Activated B cell treated with CpG ODN at 0.5 μM for 24 hours (primary cell): ENCODE measurements around the gene SLC16A1. TPM values are rescaled to one million over a fixed set of nuclear protein-coding genes. Genes with fewer than 3 reads are reported as not detected.

Experiments
- ATAC-seq: fragments of 200-7000 bp; cut with Tn5 transposase; one replicate; pipeline ENCODE4 v1.10.0; 2021; ENCODE audit warnings: low read depth, mild to moderate bottlenecking, moderate library complexity
- CTCF ChIA-PET: fragments of 350-600 bp; sonication (Branson Sonifier 250); formaldehyde crosslinking; loops from one replicate; lab custom pipeline; 2021; ENCODE audit warnings: antibody characterized with exemption; lab: Charles Lee
- POLR2A ChIA-PET: fragments of 350-600 bp; sonication (Branson Sonifier 250); formaldehyde crosslinking; loops from one replicate; lab custom pipeline; 2021; ENCODE audit warnings: antibody characterized with exemption; lab: Charles Lee
- DNase-seq: peaks from one replicate; pipeline ENCODE4 v3.0.0; 2022
- H3K27ac Mint-ChIP-seq: one replicate; pipeline ENCODE4 v1.8.0; 2020; ENCODE audit warnings: mixed read lengths
- H3K27me3 Mint-ChIP-seq: one replicate; pipeline ENCODE4 v1.8.0; 2021; ENCODE audit warnings: mixed read lengths
- H3K36me3 Mint-ChIP-seq: one replicate; pipeline ENCODE4 v1.8.0; 2021; ENCODE audit warnings: low read depth, mixed read lengths
- H3K4me1 Mint-ChIP-seq: one replicate; pipeline ENCODE4 v1.8.0; 2021; ENCODE audit warnings: mixed read lengths
- H3K4me3 Mint-ChIP-seq: one replicate; pipeline ENCODE4 v1.8.0; 2020; ENCODE audit warnings: mild to moderate bottlenecking, mixed read lengths
- H3K9me3 Mint-ChIP-seq: one replicate; pipeline ENCODE4 v1.8.0; 2020; ENCODE audit warnings: mixed read lengths
- CTCF ChIP-seq: fragments of 200-600 bp; IDR thresholded peaks from one replicate; pipeline ENCODE4 v1.8.0; 2022; ENCODE audit warnings: antibody characterized with exemption, mild to moderate bottlenecking
- intact Hi-C: fragments of 100-400 bp; cut with micrococcal nuclease; formaldehyde crosslinking; loops from one replicate; pipeline ENCODE4 v1.15.1; 2024
- total RNA-seq: library from RNA; stranded (reverse); gene quantifications from 2 replicates; pipeline ENCODE4 v1.2.3, GENCODE V29; 2022

The SLC16A1 gene
- total RNA-seq, 1 donor from 2014 or later: 17.9 TPM

- POLR2A ChIA-PET: interaction anchor here (0.5 kb wide), 1 partner anchor 14 kb away, joined by 5 read pairs; no protein-coding TSS in a partner anchor
- CTCF ChIA-PET: interaction anchor here (0.5 kb wide), 1 partner anchor 15 kb away, joined by 3 read pairs; no protein-coding TSS in a partner anchor
- no peak for TF ChIP-seq CTCF
- ATAC-seq (no peak), DNase-seq (no peak)
- Mint-ChIP-seq H3K36me3 (no peaks in the 10 kb centered on the region), H3K27me3 (no peaks in the 10 kb centered on the region), H3K4me1 (no peaks in the 10 kb centered on the region), H3K4me3 (no peak overlapping the region), H3K27ac (no peak overlapping the region), H3K9me3 (no peaks in the 10 kb centered on the region)
- intact Hi-C loops: no loop called here
Measured at GRCh38 chr1:112902221-112902620, 53.8 kb downstream of the SLC16A1 start.

- no peak for TF ChIP-seq CTCF
- Mint-ChIP-seq H3K36me3 (no peaks in the 10 kb centered on the region), H3K27me3 (no peaks in the 10 kb centered on the region), H3K9me3 (no peaks in the 10 kb centered on the region), H3K4me1 (no peaks in the 10 kb centered on the region), H3K27ac (no peak overlapping the region), H3K4me3 (no peak overlapping the region)
- POLR2A ChIA-PET: interaction anchor here (0.7 kb wide), 1 partner anchor 87 kb away, joined by 4 read pairs; no protein-coding TSS in a partner anchor
- ATAC-seq (no peak), DNase-seq (no peak)
- CTCF ChIA-PET: no interaction called here
- intact Hi-C loops: no loop called here
Measured at GRCh38 chr1:112901387-112901786, 54.6 kb downstream of the SLC16A1 start.

GRCh38 chr1:112896783-112897182 lies 59.2 kb downstream of the SLC16A1 start:
- ChIA-PET CTCF (no interaction called here), POLR2A (no interaction called here)
- no peak for DNase-seq
- peaks cover 11% of the 10 kb centered on the region for H3K9me3 Mint-ChIP-seq
- ATAC-seq: no peak
- no peak for TF ChIP-seq CTCF
- intact Hi-C loops: no loop called here
- H3K27me3 Mint-ChIP-seq: no peaks in the 10 kb centered on the region
- no peaks in the 10 kb centered on the region for H3K36me3 Mint-ChIP-seq
- no peaks in the 10 kb centered on the region for H3K4me1 Mint-ChIP-seq
- H3K27ac Mint-ChIP-seq: no peak overlapping the region
- no peak overlapping the region for H3K4me3 Mint-ChIP-seq

GRCh38 chr1:112894561-112895011 lies 61.4 kb downstream of the SLC16A1 start:
- intact Hi-C loops: no loop called here
- ChIA-PET POLR2A (no interaction called here), CTCF (interaction anchor here (2.3 kb wide), 1 partner anchor 12 kb away, joined by 5 read pairs; no protein-coding TSS in a partner anchor)
- DNase-seq (no peak), ATAC-seq (no peak)
- no peaks in the 10 kb centered on the region for H3K27me3 Mint-ChIP-seq
- no peaks in the 10 kb centered on the region for H3K4me1 Mint-ChIP-seq
- no peak overlapping the region for H3K4me3 Mint-ChIP-seq
- H3K9me3 Mint-ChIP-seq: peaks cover 11% of the 10 kb centered on the region
- TF ChIP-seq CTCF: no peak
- no peak overlapping the region for H3K27ac Mint-ChIP-seq
- H3K36me3 Mint-ChIP-seq: no peaks in the 10 kb centered on the region

GRCh38 chr1:112894010-112894292 lies 62.0 kb downstream of the SLC16A1 start:
- H3K27me3 Mint-ChIP-seq: no peaks in the 10 kb centered on the region
- CTCF ChIA-PET: interaction anchor here (2.3 kb wide), 1 partner anchor 12 kb away, joined by 5 read pairs; no protein-coding TSS in a partner anchor
- no peak overlapping the region for H3K27ac Mint-ChIP-seq
- no peak for TF ChIP-seq CTCF
- H3K9me3 Mint-ChIP-seq: peaks cover 11% of the 10 kb centered on the region
- H3K4me3 Mint-ChIP-seq: no peak overlapping the region
- no peaks in the 10 kb centered on the region for H3K4me1 Mint-ChIP-seq
- no peaks in the 10 kb centered on the region for H3K36me3 Mint-ChIP-seq
- DNase-seq (no peak), ATAC-seq (no peak)
- intact Hi-C loops: no loop called here
- POLR2A ChIA-PET: no interaction called here
